Measurements from ENCODE around the gene PKN2. TPM values are rescaled to one million over a fixed set of nuclear protein-coding genes. Genes with fewer than 3 reads are reported as not detected.

The PKN2 gene
- total and polyA plus RNA-seq, 2 experiments from 2014 or later = 14.6 to 29.4 TPM

DNA sequence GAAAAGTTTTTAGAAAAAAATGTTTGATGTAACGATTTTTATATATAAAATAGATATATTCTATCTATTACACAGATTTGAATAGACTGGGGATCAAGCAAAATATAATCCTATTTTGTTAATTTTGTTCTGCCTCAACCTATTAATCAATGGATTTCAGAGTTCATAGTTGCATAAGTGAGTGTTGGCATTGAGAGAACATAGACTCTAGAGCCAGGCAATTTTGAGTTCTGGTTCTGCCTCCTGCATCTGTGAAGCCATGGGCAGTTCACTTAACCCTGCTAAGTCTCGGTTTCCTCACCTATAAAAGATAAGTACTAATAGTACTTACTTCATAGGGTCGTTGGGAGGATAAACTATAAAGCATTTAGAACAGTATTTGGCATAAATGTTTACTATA, 13.6 kb upstream of the PKN2 start (continued):
- TF ChIP-seq, protein P1, sequence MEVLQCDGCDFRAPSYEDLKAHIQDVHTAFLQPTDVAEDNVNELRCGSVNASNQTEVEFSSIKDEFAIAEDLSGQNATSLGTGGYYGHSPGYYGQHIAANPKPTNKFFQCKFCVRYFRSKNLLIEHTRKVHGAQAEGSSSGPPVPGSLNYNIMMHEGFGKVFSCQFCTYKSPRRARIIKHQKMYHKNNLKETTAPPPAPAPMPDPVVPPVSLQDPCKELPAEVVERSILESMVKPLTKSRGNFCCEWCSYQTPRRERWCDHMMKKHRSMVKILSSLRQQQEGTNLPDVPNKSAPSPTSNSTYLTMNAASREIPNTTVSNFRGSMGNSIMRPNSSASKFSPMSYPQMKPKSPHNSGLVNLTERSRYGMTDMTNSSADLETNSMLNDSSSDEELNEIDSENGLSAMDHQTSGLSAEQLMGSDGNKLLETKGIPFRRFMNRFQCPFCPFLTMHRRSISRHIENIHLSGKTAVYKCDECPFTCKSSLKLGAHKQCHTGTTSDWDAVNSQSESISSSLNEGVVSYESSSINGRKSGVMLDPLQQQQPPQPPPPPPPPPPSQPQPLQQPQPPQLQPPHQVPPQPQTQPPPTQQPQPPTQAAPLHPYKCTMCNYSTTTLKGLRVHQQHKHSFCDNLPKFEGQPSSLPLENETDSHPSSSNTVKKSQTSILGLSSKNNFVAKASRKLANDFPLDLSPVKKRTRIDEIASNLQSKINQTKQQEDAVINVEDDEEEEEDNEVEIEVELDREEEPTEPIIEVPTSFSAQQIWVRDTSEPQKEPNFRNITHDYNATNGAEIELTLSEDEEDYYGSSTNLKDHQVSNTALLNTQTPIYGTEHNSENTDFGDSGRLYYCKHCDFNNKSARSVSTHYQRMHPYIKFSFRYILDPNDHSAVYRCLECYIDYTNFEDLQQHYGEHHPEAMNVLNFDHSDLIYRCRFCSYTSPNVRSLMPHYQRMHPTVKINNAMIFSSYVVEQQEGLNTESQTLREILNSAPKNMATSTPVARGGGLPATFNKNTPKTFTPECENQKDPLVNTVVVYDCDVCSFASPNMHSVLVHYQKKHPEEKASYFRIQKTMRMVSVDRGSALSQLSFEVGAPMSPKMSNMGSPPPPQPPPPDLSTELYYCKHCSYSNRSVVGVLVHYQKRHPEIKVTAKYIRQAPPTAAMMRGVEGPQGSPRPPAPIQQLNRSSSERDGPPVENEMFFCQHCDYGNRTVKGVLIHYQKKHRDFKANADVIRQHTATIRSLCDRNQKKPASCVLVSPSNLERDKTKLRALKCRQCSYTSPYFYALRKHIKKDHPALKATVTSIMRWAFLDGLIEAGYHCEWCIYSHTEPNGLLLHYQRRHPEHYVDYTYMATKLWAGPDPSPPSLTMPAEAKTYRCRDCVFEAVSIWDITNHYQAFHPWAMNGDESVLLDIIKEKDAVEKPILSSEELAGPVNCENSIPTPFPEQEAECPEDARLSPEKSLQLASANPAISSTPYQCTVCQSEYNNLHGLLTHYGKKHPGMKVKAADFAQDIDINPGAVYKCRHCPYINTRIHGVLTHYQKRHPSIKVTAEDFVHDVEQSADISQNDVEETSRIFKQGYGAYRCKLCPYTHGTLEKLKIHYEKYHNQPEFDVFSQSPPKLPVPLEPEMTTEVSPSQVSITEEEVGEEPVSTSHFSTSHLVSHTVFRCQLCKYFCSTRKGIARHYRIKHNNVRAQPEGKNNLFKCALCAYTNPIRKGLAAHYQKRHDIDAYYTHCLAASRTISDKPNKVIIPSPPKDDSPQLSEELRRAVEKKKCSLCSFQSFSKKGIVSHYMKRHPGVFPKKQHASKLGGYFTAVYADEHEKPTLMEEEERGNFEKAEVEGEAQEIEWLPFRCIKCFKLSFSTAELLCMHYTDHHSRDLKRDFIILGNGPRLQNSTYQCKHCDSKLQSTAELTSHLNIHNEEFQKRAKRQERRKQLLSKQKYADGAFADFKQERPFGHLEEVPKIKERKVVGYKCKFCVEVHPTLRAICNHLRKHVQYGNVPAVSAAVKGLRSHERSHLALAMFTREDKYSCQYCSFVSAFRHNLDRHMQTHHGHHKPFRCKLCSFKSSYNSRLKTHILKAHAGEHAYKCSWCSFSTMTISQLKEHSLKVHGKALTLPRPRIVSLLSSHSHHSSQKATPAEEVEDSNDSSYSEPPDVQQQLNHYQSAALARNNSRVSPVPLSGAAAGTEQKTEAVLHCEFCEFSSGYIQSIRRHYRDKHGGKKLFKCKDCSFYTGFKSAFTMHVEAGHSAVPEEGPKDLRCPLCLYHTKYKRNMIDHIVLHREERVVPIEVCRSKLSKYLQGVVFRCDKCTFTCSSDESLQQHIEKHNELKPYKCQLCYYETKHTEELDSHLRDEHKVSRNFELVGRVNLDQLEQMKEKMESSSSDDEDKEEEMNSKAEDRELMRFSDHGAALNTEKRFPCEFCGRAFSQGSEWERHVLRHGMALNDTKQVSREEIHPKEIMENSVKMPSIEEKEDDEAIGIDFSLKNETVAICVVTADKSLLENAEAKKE (CRISPR knock-in tag; IDR thresholded peaks at IDR 0.05) = no peak
- TF ChIP-seq STAT1 (IDR thresholded peaks at IDR 0.05; ENCODE audit: unreplicated experiment) = no peak
- TF ChIP-seq CREB1 (CRISPR knock-in tag; IDR thresholded peaks at IDR 0.05; ENCODE audit: low read depth) = no peak
- TF ChIP-seq, protein P2, sequence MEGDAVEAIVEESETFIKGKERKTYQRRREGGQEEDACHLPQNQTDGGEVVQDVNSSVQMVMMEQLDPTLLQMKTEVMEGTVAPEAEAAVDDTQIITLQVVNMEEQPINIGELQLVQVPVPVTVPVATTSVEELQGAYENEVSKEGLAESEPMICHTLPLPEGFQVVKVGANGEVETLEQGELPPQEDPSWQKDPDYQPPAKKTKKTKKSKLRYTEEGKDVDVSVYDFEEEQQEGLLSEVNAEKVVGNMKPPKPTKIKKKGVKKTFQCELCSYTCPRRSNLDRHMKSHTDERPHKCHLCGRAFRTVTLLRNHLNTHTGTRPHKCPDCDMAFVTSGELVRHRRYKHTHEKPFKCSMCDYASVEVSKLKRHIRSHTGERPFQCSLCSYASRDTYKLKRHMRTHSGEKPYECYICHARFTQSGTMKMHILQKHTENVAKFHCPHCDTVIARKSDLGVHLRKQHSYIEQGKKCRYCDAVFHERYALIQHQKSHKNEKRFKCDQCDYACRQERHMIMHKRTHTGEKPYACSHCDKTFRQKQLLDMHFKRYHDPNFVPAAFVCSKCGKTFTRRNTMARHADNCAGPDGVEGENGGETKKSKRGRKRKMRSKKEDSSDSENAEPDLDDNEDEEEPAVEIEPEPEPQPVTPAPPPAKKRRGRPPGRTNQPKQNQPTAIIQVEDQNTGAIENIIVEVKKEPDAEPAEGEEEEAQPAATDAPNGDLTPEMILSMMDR (conservative IDR thresholded peaks at IDR 0.05; ENCODE audit: low read depth in 2 of 2) = no peak
- TF ChIP-seq EZH2phosphoT487 (IDR thresholded peaks at IDR 0.05; ENCODE audit: unreplicated experiment) = no peak
- no peak for TF ChIP-seq ZNF114 (CRISPR knock-in tag; IDR thresholded peaks at IDR 0.05)
- no peak for TF ChIP-seq ZNF331 (CRISPR knock-in tag; IDR thresholded peaks at IDR 0.05; ENCODE audit: low read depth)
- TF ChIP-seq, protein P3, sequence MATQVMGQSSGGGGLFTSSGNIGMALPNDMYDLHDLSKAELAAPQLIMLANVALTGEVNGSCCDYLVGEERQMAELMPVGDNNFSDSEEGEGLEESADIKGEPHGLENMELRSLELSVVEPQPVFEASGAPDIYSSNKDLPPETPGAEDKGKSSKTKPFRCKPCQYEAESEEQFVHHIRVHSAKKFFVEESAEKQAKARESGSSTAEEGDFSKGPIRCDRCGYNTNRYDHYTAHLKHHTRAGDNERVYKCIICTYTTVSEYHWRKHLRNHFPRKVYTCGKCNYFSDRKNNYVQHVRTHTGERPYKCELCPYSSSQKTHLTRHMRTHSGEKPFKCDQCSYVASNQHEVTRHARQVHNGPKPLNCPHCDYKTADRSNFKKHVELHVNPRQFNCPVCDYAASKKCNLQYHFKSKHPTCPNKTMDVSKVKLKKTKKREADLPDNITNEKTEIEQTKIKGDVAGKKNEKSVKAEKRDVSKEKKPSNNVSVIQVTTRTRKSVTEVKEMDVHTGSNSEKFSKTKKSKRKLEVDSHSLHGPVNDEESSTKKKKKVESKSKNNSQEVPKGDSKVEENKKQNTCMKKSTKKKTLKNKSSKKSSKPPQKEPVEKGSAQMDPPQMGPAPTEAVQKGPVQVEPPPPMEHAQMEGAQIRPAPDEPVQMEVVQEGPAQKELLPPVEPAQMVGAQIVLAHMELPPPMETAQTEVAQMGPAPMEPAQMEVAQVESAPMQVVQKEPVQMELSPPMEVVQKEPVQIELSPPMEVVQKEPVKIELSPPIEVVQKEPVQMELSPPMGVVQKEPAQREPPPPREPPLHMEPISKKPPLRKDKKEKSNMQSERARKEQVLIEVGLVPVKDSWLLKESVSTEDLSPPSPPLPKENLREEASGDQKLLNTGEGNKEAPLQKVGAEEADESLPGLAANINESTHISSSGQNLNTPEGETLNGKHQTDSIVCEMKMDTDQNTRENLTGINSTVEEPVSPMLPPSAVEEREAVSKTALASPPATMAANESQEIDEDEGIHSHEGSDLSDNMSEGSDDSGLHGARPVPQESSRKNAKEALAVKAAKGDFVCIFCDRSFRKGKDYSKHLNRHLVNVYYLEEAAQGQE (IDR thresholded peaks at IDR 0.05; ENCODE audit: unreplicated experiment) = no peak
- no peak for TF ChIP-seq EZH2 (IDR thresholded peaks at IDR 0.05; ENCODE audit: low read depth, unreplicated experiment)

Measured in GM23338 (cell line).